Measurements from ENCODE around the gene ELFN1.

Gene ELFN1

GRCh38 chr7:1663857-1664651 is 6.0 kb upstream of the ELFN1 start:
- DNase-seq (ENCODE audit: low read depth in 2 of 2) = no peak

- DNase-seq (ENCODE audit: low read depth in 2 of 2) = peak; percentile 36 to 46
These were observed 5.1 kb upstream of the ELFN1 start for GRCh38 chr7:1664711-1665548.

GRCh38 chr7:1665549-1666316 is 4.3 kb upstream of the ELFN1 start:
- no peak for DNase-seq (ENCODE audit: low read depth in 2 of 2)

GRCh38 chr7:1666317-1666822 is 3.7 kb upstream of the ELFN1 start:
- DNase-seq (ENCODE audit: low read depth in 2 of 2) = no peak

GRCh38 chr7:1666823-1667565 is 3.1 kb upstream of the ELFN1 start:
- no peak for DNase-seq (ENCODE audit: low read depth in 2 of 2)

GRCh38 chr7:1667566-1668395 is 2.3 kb upstream of the ELFN1 start:
- no peak for DNase-seq (ENCODE audit: low read depth in 2 of 2)

- no peak for DNase-seq (ENCODE audit: low read depth in 2 of 2)
These were observed 1.5 kb upstream of the ELFN1 start for GRCh38 chr7:1668396-1669063.

GRCh38 chr7:1669064-1669951 is 769 bp upstream of the ELFN1 start:
- no peak for DNase-seq (ENCODE audit: low read depth in 2 of 2)

- no peak for DNase-seq (ENCODE audit: low read depth in 2 of 2)
These were observed 967 bp downstream of the ELFN1 start for GRCh38 chr7:1670894-1671593.

- DNase-seq (ENCODE audit: low read depth in 2 of 2) = no peak
These were observed 1.7 kb downstream of the ELFN1 start for GRCh38 chr7:1671594-1672451.

GRCh38 chr7:1672851-1673486 is 2.9 kb downstream of the ELFN1 start:
- no peak for DNase-seq (ENCODE audit: low read depth in 2 of 2)

GRCh38 chr7:1673581-1674118 is 3.6 kb downstream of the ELFN1 start:
- no peak for DNase-seq (ENCODE audit: low read depth in 2 of 2)

GRCh38 chr7:1674161-1675035 is 4.3 kb downstream of the ELFN1 start:
- DNase-seq (ENCODE audit: low read depth in 2 of 2) = no peak

- DNase-seq (ENCODE audit: low read depth in 2 of 2) = no peak
These were observed 5.1 kb downstream of the ELFN1 start for GRCh38 chr7:1675036-1675671.
